ENCODE results near the gene LRRC56.

LRRC56 gene

GRCh38 chr11:555780-556661 lies 18.7 kb downstream of the LRRC56 start:
- Mint-ChIP-seq H3K9me3 (no peaks in the 10 kb centered on the region), H3K27me3 (no peaks in the 10 kb centered on the region), H3K4me3 (no peak overlapping the region), H3K36me3 (no peaks in the 10 kb centered on the region), H3K4me1 (peaks cover 19% of the 10 kb centered on the region), H3K27ac (no peak overlapping the region)
- ATAC-seq: no peak

DNA sequence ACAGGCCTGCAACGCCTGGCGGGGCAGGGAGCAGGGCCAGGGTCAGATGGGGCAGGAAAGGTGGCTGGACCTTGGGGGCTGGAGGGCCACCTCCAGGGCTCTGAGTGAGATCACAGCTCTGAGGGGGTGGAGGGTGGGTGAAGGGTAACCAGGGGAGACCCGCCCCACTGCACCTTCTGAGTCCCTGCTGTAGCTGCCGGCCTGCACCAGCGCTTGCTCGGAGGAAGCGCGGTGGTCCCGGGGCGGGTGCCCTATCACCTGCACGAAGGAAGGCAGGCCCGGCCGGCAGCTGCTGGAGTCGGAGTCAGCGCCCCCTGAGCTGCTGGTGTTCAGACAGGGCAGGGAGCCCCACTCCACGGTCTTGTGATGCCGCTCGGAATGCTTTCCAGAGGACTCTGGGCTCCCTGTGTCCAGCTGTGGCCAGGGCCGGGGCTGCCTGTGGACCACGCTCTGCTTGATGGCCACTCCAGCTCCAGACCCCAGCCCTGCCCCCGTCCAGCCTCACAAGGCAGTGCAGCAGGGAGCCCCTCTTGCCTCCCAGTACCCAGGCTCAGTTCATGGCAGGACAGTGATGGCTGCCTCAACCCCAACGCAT lies 19.4 kb downstream of the LRRC56 start:
- Mint-ChIP-seq H3K4me3 (no peak overlapping the region), H3K9me3 (no peaks in the 10 kb centered on the region), H3K4me1 (peaks cover 26% of the 10 kb centered on the region), H3K36me3 (no peaks in the 10 kb centered on the region), H3K27ac (no peak overlapping the region), H3K27me3 (no peaks in the 10 kb centered on the region)
- no peak for ATAC-seq

GRCh38 chr11:557328-558132 lies 20.2 kb downstream of the LRRC56 start:
- no peaks in the 10 kb centered on the region for H3K27me3 Mint-ChIP-seq
- peaks cover 27% of the 10 kb centered on the region for H3K4me1 Mint-ChIP-seq
- H3K9me3 Mint-ChIP-seq: no peaks in the 10 kb centered on the region
- no peaks in the 10 kb centered on the region for H3K36me3 Mint-ChIP-seq
- no peak overlapping the region for H3K4me3 Mint-ChIP-seq
- ATAC-seq: no peak
- H3K27ac Mint-ChIP-seq: no peak overlapping the region

DNA sequence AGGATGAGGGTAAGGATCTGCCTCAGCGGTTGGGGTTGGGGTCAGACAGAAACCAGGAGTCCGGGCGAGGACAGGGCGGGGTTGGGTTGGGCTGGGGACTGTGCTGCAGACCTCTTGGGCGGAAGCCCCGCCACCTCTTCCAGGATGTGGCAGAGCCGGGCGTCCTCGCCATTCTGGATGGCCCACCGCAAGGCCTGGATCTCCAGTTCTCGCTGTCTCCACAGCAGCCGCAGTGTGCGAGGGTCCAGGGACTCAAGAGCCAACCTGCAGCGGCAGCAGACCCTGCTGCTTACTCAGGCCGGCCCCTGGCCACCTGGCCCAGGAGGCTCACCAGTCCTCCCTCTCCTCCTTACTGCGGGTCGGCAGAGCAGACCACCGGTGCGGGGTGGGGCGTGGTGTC lies 21.2 kb downstream of the LRRC56 start:
- Mint-ChIP-seq H3K27ac (no peak overlapping the region), H3K27me3 (no peaks in the 10 kb centered on the region), H3K4me1 (peaks cover 27% of the 10 kb centered on the region), H3K9me3 (no peaks in the 10 kb centered on the region), H3K4me3 (no peak overlapping the region), H3K36me3 (peaks cover 1% of the 10 kb centered on the region)
- ATAC-seq: no peak

- H3K9me3 Mint-ChIP-seq: no peaks in the 10 kb centered on the region
- ATAC-seq: no peak
- no peaks in the 10 kb centered on the region for H3K27me3 Mint-ChIP-seq
- peaks cover 27% of the 10 kb centered on the region for H3K4me1 Mint-ChIP-seq
- H3K4me3 Mint-ChIP-seq: no peak overlapping the region
- peak overlapping the region; percentile 83 for H3K27ac Mint-ChIP-seq
- peaks cover 5% of the 10 kb centered on the region for H3K36me3 Mint-ChIP-seq
Measured at GRCh38 chr11:559020-559620, 21.8 kb downstream of the LRRC56 start.

- Mint-ChIP-seq H3K4me1 (peaks cover 27% of the 10 kb centered on the region), H3K36me3 (peaks cover 5% of the 10 kb centered on the region), H3K4me3 (peak overlapping the region; percentile 82), H3K27me3 (no peaks in the 10 kb centered on the region), H3K9me3 (no peaks in the 10 kb centered on the region), H3K27ac (peak overlapping the region; percentile 83)
- ATAC-seq: no peak
Measured at GRCh38 chr11:559712-560304, 22.5 kb downstream of the LRRC56 start.

DNA sequence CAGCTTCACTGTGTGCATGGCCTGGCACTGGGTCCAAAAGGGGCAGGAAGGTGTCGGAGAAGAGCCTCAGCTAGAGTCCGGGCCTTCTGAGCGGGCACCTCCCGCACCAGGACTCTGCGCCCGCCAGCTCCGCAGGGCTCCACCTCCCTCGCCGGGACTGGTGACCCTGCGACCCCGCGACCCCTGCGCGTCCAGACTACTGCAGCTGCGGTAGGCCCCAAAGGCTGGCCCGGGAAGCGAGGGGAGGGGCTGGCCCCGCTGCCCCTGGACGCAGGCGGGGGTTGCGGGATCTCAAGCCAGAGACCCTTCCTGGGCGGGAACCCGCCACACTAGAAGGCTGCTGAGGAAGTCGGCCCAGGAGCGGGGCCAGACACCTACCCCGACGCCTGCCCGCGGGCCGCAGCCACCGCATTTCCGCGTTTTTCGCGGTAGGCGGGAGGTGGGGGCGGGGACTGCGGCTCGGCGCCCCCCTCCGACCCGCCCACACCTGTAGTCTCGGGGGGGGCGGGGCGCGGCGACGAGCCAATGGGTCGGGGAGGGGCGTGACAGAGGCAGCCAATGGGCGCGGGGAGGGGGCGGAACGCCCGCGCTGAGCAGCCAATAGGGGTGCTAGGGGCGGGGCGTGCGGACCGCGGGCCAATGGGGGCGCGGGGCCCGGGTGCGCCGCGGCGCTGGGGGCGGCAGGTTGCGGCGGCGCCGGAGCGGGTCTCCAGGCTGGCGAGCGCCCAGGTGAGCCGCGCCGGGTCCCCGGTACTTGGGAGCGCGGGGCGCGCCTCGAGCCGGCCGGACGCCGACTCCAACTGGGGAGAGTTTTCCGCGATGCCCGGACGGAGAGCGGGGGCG lies 23.2 kb downstream of the LRRC56 start, which contains the start of the genes LMNTD2 and RASSF7:
LMNTD2 (minus strand) TSS at position 434 of the 843 bp plus-strand sequence; CDS start at position 412, 22 bp downstream.
RASSF7 (plus strand) TSS at position 666 of the 843 bp plus-strand sequence. CDS start 799 bp downstream, outside the sequence.
- Mint-ChIP-seq H3K27me3 (no peaks in the 10 kb centered on the region), H3K9me3 (no peaks in the 10 kb centered on the region), H3K36me3 (peaks cover 5% of the 10 kb centered on the region), H3K4me1 (peaks cover 27% of the 10 kb centered on the region), H3K27ac (peak within 1 kb of the TSS; percentile 83), H3K4me3 (peak within 1 kb of the TSS; percentile 82)
- peak; percentile 93 for ATAC-seq

DNA sequence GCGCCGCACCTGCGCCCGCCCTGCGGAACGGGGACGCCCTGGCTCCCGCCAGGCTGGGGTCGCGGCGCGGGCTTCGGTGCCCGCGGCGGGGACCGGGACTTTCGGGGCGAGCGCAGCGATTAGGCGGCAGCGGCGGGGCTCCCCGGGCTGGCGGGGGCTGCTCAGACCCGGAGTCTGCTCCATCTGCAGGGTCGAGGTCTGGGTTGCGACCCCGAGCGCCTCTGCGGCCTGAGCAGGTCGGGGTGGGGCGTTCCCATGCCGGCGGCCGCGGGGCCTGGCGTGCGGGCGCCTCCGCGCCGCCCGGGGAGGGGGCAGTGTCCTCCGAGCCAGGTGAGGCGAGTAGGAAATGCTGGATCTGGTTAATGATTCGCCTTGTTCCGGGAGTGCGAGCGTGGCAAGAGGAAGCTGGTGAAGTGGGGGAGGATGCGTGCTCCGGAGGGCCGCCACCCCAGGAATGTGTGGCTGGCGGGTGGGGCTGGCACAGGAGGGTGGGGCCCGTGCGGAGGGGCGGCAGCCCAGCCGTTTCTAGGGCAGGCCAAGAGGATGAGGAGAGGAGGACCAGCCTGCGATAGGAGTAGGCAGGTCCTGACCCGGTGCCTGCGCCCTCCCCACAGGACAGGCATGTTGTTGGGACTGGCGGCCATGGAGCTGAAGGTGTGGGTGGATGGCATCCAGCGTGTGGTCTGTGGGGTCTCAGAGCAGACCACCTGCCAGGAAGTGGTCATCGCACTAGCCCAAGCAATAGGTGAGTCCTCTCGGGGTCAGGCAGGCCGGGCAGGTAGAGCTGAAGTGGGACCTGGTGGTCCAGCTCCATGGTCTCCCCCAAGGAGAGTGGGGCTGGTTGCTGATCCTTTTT lies 24.0 kb downstream of the LRRC56 start:
- peaks cover 5% of the 10 kb centered on the region for H3K36me3 Mint-ChIP-seq
- peaks cover 24% of the 10 kb centered on the region for H3K4me1 Mint-ChIP-seq
- no peaks in the 10 kb centered on the region for H3K27me3 Mint-ChIP-seq
- no peaks in the 10 kb centered on the region for H3K9me3 Mint-ChIP-seq
- peak; percentile 31 for ATAC-seq
- H3K27ac Mint-ChIP-seq: peak overlapping the region; percentile 19
- H3K4me3 Mint-ChIP-seq: peak overlapping the region; percentile 82

- H3K27me3 Mint-ChIP-seq: no peaks in the 10 kb centered on the region
- H3K27ac Mint-ChIP-seq: no peak overlapping the region
- no peaks in the 10 kb centered on the region for H3K9me3 Mint-ChIP-seq
- no peak for ATAC-seq
- peaks cover 21% of the 10 kb centered on the region for H3K4me1 Mint-ChIP-seq
- H3K4me3 Mint-ChIP-seq: peak overlapping the region; percentile 82
- H3K36me3 Mint-ChIP-seq: peaks cover 5% of the 10 kb centered on the region
Measured at GRCh38 chr11:562046-562645, 24.8 kb downstream of the LRRC56 start.

GRCh38 chr11:563066-563811 lies 25.9 kb downstream of the LRRC56 start:
- no peak overlapping the region for H3K4me3 Mint-ChIP-seq
- no peak overlapping the region for H3K27ac Mint-ChIP-seq
- no peaks in the 10 kb centered on the region for H3K9me3 Mint-ChIP-seq
- peaks cover 21% of the 10 kb centered on the region for H3K4me1 Mint-ChIP-seq
- ATAC-seq: no peak
- no peaks in the 10 kb centered on the region for H3K27me3 Mint-ChIP-seq
- peaks cover 5% of the 10 kb centered on the region for H3K36me3 Mint-ChIP-seq

DNA sequence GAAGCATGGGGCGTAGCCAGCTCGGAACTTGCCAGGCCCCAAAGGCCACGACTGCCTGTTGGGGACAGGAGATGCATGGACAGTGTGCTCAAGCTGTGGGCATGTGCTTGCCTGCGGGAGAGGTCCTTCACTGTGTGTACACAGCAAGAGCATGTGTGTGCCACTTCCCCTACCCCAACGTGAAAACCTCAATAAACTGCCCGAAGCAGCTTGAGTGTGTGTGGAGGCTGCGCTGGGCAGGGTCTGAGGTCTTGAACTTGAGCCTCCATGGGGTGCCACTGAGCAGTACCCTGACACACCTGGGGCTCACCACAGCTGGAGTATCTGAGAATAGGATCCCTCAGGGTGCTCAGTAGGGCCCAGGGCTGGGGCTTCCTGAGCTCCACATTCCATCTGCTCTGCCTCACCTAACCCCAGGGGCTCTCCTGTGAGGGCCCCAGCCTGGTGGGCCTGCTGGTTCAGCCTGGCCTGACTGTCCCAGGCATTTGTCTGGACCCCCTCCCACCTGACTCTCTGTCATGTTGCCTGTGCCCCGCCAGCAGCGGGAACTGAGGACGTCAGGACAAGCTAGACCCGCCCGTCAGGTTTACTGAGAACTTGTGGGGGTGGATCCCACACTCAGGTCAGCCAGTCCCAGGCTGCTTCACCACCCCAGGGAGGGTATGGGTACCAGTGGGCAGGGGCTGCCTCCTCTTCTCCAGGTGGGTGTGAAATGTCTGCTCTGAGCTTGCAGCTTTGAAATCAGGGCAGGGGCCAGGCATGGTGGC lies 26.7 kb downstream of the LRRC56 start:
- no peak for ATAC-seq
- Mint-ChIP-seq H3K4me1 (peaks cover 21% of the 10 kb centered on the region), H3K9me3 (no peaks in the 10 kb centered on the region), H3K27ac (no peak overlapping the region), H3K36me3 (peaks cover 5% of the 10 kb centered on the region), H3K4me3 (no peak overlapping the region), H3K27me3 (no peaks in the 10 kb centered on the region)
